Measurements from ENCODE around the gene PAIP2B. TPM values are rescaled to one million over a fixed set of nuclear protein-coding genes. Genes with fewer than 3 reads are reported as not detected.
"Not testable (repeated sequence)": the region's sequence is repeated elsewhere in the genome, so short reads cannot be mapped to it uniquely, and the experiment has no call there.

PAIP2B gene
- total RNA-seq, 1 donor from 2014 or later, result 26.8 TPM

DNA sequence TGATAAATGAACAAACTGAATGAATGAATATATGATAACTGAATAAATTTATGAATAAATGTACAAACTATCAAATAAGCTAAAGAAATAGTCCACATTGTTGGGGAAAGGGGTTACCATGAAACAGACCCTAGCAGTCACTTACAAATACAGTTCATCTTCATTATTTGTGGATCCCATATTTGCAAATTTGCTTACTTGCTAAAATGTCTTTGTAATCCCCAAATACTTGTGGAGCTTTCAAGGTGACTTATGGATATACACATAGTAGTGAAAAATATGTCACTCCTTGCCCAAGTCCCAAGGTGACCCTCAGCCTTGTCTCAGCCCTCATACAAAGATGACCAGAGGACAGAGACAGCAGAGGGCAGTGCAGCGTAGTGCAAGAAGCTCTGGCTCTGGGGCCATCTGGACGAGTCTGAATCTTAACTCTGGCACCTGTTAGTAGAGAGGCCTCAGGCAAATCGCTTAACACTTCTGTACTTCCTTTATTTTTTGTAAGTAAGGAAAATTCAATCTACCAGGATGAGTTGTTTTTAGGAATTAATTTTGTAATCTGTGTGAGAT is 3.1 kb downstream of the PAIP2B start:
- ATAC-seq (peak; percentile 48), DNase-seq (ENCODE audit: low spot score) (peak; percentile 65)

DNA sequence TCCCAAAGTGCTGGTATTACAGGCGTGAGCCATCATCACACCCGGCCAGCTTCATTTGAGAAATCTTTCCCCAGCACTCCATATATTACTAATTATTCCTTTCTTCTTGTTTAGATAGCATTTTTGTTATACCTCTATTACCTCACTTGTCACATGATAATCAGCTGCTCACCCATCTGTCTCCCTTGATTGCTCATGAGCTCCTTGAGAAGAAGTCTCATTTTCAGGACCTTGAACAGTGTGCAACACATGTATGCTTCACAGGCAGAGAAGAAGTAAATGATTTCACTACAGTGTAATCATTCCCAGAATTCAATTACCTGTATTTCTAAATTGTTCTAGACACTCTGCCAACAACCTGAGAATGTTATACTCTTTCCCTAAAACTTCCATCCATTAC is 6.2 kb downstream of the PAIP2B start:
- DNase-seq (ENCODE audit: low spot score), result no peak

DNA sequence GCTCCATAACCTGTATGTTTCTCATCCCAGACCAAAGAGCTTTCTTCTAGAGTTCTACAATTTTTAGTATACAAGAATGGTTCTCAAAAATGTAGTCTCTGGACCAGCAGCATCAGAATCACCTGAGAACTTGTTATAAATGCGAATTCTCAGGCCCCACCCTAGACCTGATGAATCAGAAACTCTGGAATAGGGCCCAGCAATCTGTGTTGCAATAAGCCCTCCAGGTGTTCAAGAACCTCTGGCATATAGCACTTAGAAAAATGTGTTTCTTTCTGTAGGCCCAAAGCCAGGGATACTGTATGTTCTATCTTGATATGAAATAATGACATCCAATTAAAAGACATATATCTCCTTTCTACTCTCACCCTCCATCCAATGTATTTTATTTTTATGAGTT is 10.4 kb downstream of the PAIP2B start:
- ATAC-seq, result peak; percentile 59
- peak; percentile 51 for DNase-seq (ENCODE audit: low spot score)

More for the DNA sequence above, 6.2 kb downstream of the PAIP2B start:
- no peak for ATAC-seq

DNA sequence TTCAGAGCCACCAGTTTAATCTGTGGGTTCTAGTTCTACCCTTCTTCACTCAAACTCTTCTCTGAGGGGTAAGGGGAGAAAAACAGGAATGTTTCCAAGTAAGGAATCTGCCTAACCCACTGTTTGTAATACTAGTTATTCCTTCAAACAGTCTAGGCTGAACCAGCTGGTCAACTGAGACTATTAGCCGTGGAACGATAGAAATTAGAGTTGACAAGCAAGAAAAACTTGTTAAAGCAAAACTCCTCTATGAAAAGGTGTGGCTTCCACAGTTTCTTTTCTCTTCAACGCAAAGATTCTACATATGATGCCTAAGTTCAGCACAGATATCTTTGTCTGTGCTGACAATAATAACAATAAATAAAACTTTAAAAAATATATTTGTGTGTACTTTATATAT is 11.5 kb downstream of the PAIP2B start:
- DNase-seq (ENCODE audit: low spot score) (no peak), ATAC-seq (no peak)

DNA sequence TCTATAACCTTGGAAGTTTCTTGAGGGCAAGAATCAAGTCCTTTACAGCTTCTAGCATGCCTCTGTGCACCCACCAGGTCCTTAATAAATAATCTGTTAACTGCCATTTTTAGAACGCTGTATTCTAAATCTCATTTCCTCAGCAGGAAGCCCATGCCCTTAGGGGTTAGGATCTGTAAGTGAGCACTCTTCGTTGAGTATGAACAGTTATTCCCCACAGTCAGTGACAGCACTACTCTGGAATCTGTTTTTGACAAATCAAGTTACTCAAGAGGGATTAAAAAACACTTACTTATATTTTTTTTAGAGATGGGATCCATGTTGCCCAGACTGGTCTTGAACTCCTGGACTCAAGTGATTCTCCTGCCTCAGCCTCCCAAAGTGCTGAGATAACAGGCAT is 14.6 kb downstream of the PAIP2B start:
- DNase-seq (ENCODE audit: low spot score), result no peak
- no peak for ATAC-seq

DNA sequence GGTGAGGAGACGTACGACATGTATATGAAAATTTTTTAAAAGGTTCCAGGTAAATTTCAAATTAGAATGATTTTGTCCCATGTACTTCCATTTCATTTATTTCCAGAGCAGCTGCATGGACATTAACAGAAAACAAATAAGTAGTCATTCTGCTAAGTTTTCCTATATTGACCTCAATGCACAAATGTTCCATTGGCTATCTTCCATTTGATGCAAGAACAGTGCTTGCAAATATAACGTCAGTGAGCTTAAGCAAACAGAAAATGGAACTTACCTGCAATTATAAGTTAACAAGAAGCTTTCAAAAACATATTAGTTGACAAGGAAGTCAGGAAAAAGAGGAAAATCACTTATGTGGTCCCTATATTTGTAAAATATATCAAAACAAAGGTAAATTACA is 16.6 kb downstream of the PAIP2B start:
- peak; percentile 59 for ATAC-seq
- no peak for DNase-seq (ENCODE audit: low spot score)

DNA sequence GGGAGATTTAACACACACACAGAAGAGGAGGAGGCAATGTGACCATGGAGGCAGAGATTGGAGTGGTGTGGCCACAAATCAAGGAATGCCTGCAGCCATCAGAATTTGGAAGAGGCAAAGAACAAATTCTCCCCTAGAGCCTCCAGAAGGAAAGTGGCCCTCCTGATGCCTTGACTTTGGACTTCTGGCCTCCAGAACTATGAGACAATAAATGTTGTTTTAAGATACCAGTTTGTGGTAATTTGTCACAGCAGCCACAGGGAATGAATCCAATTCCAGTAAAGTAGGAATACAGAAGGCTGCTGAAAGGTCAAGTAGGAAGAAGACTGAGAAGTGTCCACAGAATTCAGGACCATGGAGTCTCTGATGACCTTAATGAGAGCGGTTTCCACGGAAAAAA is 18.1 kb downstream of the PAIP2B start:
- ATAC-seq, result peak; percentile 42
- DNase-seq (ENCODE audit: low spot score), result no peak

DNA sequence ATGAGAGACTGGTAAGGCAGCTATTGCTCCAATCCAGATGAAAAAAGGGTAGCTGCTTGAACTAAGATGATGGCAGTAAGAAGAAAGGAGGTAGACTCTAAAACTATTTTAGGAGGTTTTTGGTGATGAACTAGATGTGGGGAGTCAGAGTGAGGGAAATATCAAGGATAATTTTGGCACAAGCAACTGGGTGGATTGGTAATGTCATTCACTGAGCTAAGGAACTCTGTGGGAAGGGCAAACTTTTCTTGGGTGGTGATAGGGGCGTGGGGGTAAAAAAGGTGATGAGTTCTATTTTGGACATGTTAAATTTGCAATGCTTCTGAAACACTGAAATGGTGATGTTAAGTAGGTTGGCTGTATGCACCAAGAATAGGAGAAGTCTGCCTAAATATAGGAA is 19.3 kb downstream of the PAIP2B start:
- DNase-seq (ENCODE audit: low spot score) (no peak), ATAC-seq (no peak)

DNA sequence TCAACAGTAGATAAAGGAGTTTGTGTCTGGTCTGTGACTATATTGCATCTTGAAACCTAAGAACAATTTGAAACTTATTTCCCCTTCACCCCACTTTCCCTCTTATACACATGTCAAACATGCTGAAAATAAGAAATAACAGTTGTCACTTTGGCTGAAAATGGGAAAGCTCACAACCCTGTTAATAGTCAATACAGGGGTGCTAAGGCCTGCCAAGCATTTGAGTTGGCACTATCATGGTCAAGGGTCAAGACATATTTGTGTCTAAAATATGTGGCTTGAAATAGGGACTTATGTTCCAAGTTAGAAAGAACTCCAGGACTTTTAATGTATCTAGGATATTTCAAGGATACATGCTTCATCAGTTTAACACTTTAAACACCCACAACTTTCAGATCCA is 20.6 kb downstream of the PAIP2B start:
- no peak for DNase-seq (ENCODE audit: low spot score)

DNA sequence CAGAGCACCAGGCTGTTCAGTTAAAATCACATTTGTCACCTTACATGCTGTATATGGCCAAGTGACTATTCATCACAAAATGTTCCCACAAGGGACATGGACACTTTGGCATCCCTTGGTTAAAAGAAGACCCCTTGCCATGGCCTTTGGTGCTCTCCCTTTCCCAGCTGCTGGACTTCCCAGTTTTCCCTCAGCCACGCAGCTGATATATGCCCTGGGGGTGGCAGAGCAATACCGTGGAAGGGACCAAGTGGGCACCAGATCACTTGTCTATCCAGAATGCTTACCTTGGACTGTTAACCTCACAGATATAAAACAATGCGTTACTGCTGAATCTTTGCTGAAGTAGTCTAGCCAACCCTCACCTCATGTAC is 35.3 kb downstream of the PAIP2B start:
- ATAC-seq, result peak; percentile 37
- no peak for DNase-seq (ENCODE audit: low spot score)

More for the DNA sequence above, 20.6 kb downstream of the PAIP2B start:
- ATAC-seq, result peak; percentile 64

DNA sequence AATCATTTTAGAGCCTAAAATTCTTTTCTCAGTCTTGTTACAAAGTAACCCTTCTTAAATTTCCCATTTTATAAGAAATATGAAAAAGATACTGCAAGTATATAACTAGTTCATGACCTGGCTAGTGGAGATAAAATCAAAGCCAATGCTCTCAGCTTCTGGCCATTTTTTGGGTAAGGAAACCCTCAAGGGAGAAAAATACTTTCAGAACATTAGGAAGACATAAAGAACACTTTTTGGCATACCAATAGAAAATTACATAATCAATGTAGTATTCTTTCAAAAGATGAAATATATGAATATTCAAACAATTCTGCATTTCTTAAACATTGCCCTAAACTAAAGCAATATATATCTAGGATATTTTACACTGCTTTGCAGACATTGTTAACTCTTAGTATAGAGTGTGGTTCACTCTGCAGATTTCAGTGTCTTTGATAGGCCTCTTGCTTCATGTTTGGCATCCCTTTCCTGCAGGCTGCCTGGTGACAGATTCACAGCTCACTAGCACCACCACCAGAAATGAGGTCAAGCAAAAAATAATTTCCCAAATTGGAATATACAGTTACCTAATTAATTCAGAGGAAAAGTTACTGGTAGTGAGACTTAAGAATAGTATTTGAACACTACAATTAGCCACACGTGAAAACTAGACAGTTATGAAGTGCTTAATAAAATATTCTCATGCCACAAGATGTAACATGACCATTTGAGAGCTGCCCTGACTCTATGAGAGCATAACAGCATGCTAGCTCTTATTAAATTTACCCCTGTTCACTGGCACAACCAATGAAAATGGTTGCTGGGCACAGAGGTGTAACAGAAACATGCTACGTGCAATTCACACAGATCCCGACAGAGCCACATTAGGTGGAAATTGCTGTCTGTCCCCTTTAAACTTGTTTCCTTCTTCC is 36.0 kb downstream of the PAIP2B start:
- DNase-seq (ENCODE audit: low spot score) (no peak), ATAC-seq (peak; percentile 92)

DNA sequence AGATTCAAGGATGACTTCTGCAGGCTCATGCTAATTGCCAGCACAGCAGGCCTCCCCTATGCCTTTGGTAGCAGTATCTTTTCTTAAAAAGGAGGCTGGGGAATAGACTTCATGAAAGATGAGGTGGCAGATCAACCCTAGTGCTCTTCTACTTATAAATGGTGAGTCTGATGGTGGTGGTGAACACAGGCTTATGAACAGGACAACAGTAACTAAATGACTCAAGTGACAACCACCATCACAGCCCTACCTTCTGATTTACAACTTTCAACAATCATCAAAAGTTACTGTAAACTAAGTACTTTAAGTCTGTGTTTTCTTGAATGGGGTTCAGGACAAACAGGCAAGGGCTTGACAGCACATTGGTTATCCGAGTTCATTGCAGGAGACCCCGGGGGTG is 39.3 kb downstream of the PAIP2B start:
- DNase-seq (ENCODE audit: low spot score) (no peak), ATAC-seq (no peak)

DNA sequence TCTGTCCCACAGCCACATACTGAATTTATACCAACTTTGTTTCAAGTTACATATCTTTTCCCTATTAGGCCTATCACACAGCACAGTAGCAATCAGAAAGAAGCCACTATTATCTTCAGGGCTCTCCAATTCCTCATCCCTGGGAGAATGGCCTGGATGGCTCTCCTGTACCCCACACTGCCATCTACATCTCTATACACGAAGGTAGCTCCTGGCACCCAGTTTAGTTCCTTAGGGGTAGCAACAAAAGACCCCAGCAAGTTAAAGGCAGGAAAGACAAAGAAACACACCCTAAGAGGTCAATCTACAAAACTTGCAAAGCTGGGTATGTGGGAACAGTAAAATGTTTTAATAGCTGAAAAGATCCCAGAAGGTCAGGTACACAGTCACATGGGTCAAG is 39.9 kb downstream of the PAIP2B start:
- no peak for DNase-seq (ENCODE audit: low spot score)
- no peak for ATAC-seq

DNA sequence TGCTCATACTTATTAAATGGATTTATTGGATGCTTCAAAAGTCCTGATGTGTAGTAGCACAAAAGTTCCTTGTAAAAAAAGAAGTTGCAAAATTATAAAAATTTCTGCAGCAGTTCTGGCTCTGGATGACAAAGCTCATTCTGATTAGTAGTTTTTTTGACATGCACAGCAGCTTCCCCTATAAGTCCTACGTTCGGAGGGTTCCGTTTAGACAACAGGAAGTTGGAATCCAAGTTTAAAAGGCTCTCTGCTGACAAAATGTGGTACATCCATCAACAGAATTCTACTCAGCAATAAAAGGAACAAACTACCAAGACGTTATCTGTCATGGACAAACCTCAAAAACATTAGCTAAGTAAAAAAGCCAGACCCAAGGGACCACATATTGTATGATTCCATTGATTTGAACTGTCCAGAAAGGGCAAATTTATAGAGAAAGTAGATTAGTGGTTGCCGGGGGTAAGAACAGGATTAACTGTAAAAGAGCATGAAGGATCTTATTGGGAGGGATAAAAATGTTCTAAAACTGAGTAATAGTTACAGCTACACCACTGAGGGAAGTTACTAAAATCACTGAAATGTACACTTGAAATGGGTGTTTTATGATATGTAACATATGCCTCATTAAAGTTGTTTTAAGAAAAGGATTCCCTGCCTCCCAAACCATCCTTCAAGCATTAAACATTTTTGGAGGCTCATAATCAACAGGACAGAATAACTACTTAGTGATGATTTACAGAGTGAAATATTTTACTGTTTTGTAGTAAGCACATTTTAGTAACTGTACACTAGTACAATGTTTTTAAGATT is 43.4 kb downstream of the PAIP2B start:
- not testable (repeated sequence) for DNase-seq (ENCODE audit: low spot score)
- ATAC-seq, result peak; percentile 24

DNA sequence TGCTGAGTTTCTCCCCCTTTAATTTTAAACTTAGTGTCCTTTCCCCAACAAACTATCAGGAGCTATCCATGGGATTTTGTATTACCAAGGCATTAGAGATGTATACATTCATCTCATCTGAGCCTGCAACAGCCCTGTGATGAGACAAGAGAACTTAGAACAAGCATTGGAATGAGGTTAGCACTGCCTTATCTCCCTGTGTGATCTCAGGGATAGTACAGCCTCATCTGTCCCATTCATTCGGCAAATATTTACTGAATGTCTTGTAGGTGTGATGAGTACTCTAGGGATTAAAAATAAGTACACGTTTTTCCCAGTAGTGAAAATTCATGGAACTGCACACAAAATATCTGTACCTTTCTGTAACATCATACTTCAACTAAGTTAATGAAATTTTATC is 45.6 kb downstream of the PAIP2B start:
- peak; percentile 49 for ATAC-seq
- DNase-seq (ENCODE audit: low spot score), result no peak

DNA sequence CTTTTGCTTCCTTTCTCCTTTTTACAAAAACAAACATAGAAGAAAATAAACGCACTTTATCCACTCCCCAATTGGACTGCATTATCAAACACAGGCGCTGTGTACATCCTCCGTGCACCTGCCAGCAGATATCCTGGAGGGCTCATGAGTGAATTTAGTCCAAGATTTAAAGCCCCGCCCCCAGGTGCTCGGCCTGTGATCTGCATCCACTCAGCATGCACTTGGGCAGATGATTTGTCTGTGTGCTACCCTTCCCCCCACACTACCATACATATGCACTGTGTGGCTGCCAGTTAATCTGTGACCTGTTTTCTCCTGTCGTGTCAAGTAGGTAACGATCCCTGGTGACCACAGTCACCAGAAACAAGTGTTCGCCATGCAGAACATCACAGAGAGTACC is 48.1 kb downstream of the PAIP2B start:
- DNase-seq (ENCODE audit: low spot score); ATAC-seq: not testable (repeated sequence)

DNA sequence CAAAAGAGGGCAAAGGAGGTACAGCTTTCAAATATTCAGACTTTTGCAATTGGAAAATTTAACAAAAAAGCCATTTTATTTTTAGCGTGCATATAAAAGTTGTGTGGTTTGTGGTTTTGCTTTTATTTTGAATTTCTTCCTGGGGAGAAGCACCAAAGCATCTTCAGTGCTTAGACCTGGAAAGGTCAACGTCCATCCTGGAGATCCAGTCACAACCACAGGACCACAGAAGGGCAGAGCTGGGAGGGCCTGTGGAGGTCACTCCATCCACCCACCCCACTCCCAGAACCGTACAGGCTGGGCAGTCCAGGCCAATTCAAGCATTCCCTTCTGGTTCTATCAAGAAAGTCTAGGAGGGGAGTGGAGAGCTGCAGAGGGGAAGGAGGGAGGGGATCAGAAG is 52.7 kb downstream of the PAIP2B start:
- ATAC-seq, result no peak
- no peak for DNase-seq (ENCODE audit: low spot score)

DNA sequence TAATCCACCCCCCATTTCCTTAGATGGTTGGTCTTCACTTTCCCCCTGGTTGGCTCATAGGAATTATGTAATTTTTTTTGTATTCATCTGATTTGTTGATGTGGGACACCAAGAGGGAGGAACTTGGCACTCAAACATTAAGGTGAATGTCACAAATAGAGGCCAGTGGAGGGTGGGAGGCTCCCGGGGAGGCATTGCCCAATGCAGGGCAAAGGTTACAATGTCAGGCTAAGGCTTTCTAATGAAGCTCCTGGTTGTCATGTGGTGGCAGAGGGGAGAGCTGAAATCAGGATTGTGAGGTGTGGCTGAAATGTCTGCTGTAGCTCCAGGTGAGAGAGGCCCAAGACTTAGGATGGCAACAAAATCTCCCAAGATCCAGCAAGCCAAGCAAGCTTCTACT is 53.8 kb downstream of the PAIP2B start:
- peak; percentile 85 for DNase-seq (ENCODE audit: low spot score)
- peak; percentile 94 for ATAC-seq

DNA sequence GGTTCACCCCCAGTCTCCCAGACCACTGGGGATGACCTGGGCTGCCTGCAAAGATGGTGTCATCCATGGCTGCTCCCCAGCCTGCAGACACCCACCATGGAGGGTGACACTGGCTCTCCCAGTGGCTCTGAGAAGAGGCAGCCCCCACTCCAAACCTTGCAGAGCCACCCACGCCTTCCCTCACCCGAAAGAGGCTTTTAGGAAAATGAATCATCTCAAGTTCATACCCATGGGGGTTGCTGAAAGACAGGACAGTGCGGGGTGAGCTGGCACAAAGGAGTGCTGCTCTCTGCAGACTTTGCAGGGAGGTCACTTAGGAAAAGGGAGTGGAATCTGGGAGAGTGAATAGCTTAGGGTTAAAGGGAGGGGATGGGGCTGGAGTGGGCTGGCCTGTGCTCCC is 60.1 kb downstream of the PAIP2B start:
- ATAC-seq (no peak), DNase-seq (ENCODE audit: low spot score) (no peak)

DNA sequence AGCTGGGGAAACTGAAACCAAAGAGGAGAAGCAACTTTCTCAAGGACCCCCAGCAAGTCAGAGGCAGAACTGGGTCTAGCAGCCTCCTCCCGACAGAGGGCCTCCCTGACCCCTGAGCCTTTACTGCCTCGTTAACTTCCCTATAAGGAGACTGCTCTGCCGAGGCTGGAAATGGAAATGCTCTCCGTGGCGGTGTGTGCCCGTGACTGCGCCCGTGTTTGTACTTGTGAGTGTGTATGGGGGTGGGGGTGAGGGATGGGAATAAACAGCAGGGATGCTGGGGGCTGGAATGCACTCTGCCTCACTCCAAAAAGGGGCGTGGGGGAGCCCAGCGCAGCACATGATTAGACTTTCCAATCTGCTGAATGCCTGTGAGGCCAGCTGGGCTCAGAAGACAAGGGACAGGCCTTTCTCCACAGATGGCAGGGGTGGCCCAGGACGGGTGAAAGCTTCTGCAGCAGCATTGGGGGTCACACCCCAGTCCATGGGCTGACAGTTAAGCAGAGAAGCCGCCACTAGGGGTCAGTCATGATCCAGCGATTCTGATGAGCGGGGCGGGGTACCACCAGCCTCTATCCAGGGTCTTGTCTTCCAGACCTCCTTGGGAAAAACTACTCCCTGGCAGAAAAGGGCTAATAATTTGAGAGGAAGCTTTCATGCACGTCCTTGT is 69.6 kb downstream of the PAIP2B start:
- DNase-seq (ENCODE audit: low spot score), result peak; percentile 65
- ATAC-seq, result peak; percentile 86

DNA sequence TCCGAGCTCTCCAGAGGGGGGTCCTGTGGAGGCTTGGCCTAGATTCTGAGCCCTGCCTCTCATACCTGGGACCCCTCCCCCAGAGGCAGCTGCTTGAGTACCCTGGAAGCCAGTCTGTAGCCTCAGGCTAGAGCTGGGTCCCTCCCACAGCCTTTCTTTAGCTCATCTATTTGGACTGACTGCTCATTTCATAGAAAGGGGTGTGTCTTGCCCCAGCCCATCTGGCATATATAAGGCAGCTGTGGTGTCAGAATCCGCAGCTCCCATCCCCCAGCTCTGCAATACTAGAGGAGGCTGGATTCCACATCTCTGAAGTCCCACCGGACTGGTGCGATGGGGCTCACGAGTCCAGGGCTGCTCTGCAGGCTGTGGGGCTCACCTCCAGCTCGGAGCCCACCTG is 70.3 kb downstream of the PAIP2B start:
- ATAC-seq (no peak), DNase-seq (ENCODE audit: low spot score) (no peak)
